SK-N-SH treated with all-trans-retinoic acid at 6 μM for 48 hours (cell line): ENCODE measurements around the gene DCTN2.
"Not testable (repeated sequence)": the region's sequence is repeated elsewhere in the genome, so short reads cannot be mapped to it uniquely, and the experiment has no call there.

Source experiments
- ATAC-seq: fragments of 200-7000 bp; cut with Tn5 transposase; 3 replicates; pipeline ENCODE4 v1.9.1; 2020; ENCODE audit warnings: mild to moderate bottlenecking, moderate library complexity
- ARNTL ChIP-seq: fragments of 450-650 bp; formaldehyde crosslinking; IDR thresholded peaks from 2 replicates; pipeline ENCODE4 v1.5.0; 2020; ENCODE audit warnings: low read depth, mild to moderate bottlenecking, moderate library complexity, borderline replicate concordance
- BACH2 ChIP-seq: fragments of 250-450 bp; sonication (Bioruptor Pico); IDR thresholded peaks from 2 replicates; pipeline ENCODE4 v1.9.0; 2021; ENCODE audit warnings: mild to moderate bottlenecking, borderline replicate concordance
- CREB5 ChIP-seq: fragments of 250-450 bp; sonication (Bioruptor Pico); IDR thresholded peaks from 2 replicates; pipeline ENCODE4 v1.5.1; 2020; ENCODE audit warnings: low read depth, mild to moderate bottlenecking, moderate library complexity
- CSDC2 ChIP-seq: fragments of 250-450 bp; sonication (Bioruptor Pico); IDR thresholded peaks from 2 replicates; pipeline ENCODE4 v1.5.0; 2020; ENCODE audit warnings: mild to moderate bottlenecking, moderate library complexity
- CSRNP3 ChIP-seq: fragments of 250-450 bp; sonication (Bioruptor Pico); IDR thresholded peaks from 2 replicates; pipeline ENCODE4 v1.5.1; 2021; ENCODE audit warnings: mild to moderate bottlenecking, moderate library complexity
- ESRRG ChIP-seq: fragments of 250-450 bp; sonication (Bioruptor Pico); IDR thresholded peaks from 2 replicates; pipeline ENCODE4 v1.6.1; 2021; ENCODE audit warnings: mild to moderate bottlenecking
- ISL1 ChIP-seq: fragments of 250-450 bp; sonication (Bioruptor Pico); IDR thresholded peaks from 2 replicates; pipeline ENCODE4 v2.1.2; 2022; ENCODE audit warnings: mild to moderate bottlenecking, moderate library complexity
- OSR1 ChIP-seq: fragments of 250-450 bp; sonication (Bioruptor Pico); IDR thresholded peaks from 2 replicates; pipeline ENCODE4 v1.8.0; 2022; ENCODE audit warnings: moderate library complexity, mild to moderate bottlenecking, inconsistent platforms
- PATZ1 ChIP-seq: fragments of 250-450 bp; sonication (Bioruptor Pico); IDR thresholded peaks from 2 replicates; pipeline ENCODE4 v1.8.0; 2020; ENCODE audit warnings: mild to moderate bottlenecking, moderate library complexity, borderline replicate concordance
- POU6F1 ChIP-seq: fragments of 250-450 bp; sonication (Bioruptor Pico); IDR thresholded peaks from 2 replicates; pipeline ENCODE4 v1.8.0; 2021; ENCODE audit warnings: low read depth, mild to moderate bottlenecking, moderate library complexity, borderline replicate concordance
- PPARA ChIP-seq: fragments of 250-450 bp; sonication (Bioruptor Pico); IDR thresholded peaks from 2 replicates; pipeline ENCODE4 v1.5.0; 2020; ENCODE audit warnings: mild to moderate bottlenecking, borderline replicate concordance
- RARB ChIP-seq: fragments of 250-450 bp; sonication (Bioruptor Pico); IDR thresholded peaks from 2 replicates; pipeline ENCODE4 v1.8.0; 2021; ENCODE audit warnings: mild to moderate bottlenecking, moderate library complexity
- SNAI2 ChIP-seq: fragments of 250-450 bp; sonication (Bioruptor Pico); IDR thresholded peaks from 2 replicates; pipeline ENCODE4 v1.5.0; 2020; ENCODE audit warnings: mild to moderate bottlenecking, moderate library complexity
- TOX ChIP-seq: fragments of 250-450 bp; sonication (Bioruptor Pico); IDR thresholded peaks from 2 replicates; pipeline ENCODE4 v1.8.0; 2021; ENCODE audit warnings: mild to moderate bottlenecking, moderate library complexity, borderline replicate concordance
- ZC3H10 ChIP-seq: fragments of 250-450 bp; sonication (Bioruptor Pico); IDR thresholded peaks from 2 replicates; pipeline ENCODE4 v1.5.1; 2021; ENCODE audit warnings: mild to moderate bottlenecking, moderate library complexity
- ZFP3 ChIP-seq: fragments of 250-450 bp; sonication (Bioruptor Pico); IDR thresholded peaks from 2 replicates; pipeline ENCODE4 v1.5.0; 2020; ENCODE audit warnings: mild to moderate bottlenecking, moderate library complexity
- ZNF565 ChIP-seq: fragments of 450-650 bp; formaldehyde crosslinking; conservative IDR thresholded peaks from 2 replicates; pipeline ENCODE4 v1.5.0; 2020; ENCODE audit warnings: low read depth, mild to moderate bottlenecking, moderate library complexity
- ZNF70 ChIP-seq: fragments of 450-650 bp; formaldehyde crosslinking; IDR thresholded peaks from 2 replicates; pipeline ENCODE4 v1.5.0; 2020; ENCODE audit warnings: mild to moderate bottlenecking, moderate library complexity
- ZNF8 ChIP-seq: fragments of 450-650 bp; formaldehyde crosslinking; IDR thresholded peaks from 2 replicates; pipeline ENCODE4 v1.5.0; 2020; ENCODE audit warnings: mild to moderate bottlenecking, moderate library complexity

The DCTN2 gene

GRCh38 chr12:57514720-57515407, 32.1 kb downstream of the DCTN2 start (continued):
- TF ChIP-seq POU6F1 (CRISPR knock-in tag) (no peak), CREB5 (CRISPR knock-in tag) (no peak)

GRCh38 chr12:57514246-57514645, 32.7 kb downstream of the DCTN2 start:
- not testable (repeated sequence) for ATAC-seq

- not testable (repeated sequence) for ATAC-seq
Measured at GRCh38 chr12:57513677-57514076, 33.3 kb downstream of the DCTN2 start.

GRCh38 chr12:57513266-57513665, 33.7 kb downstream of the DCTN2 start:
- TF ChIP-seq PPARA (CRISPR knock-in tag) (no peak), SNAI2 (CRISPR knock-in tag) (no peak), ARNTL (CRISPR knock-in tag) (no peak), ZFP3 (CRISPR knock-in tag) (no peak), ZNF565 (CRISPR knock-in tag) (no peak), BACH2 (CRISPR knock-in tag) (no peak), ISL1 (no peak)
- TF ChIP-seq, all 23 proteins: peak for 0
- no peak for ATAC-seq

GRCh38 chr12:57512665-57513064, 34.3 kb downstream of the DCTN2 start:
- ATAC-seq: no peak
- TF ChIP-seq ZNF565 (CRISPR knock-in tag) (no peak), ZFP3 (CRISPR knock-in tag) (no peak), SNAI2 (CRISPR knock-in tag) (no peak)
- TF ChIP-seq, all 23 proteins: peak for 0

- no peak for ATAC-seq
- TF ChIP-seq CREB5 (CRISPR knock-in tag) (no peak), ZFP3 (CRISPR knock-in tag) (no peak), ESRRG (CRISPR knock-in tag) (no peak), POU6F1 (CRISPR knock-in tag) (no peak), ZC3H10 (CRISPR knock-in tag) (no peak), CSRNP3 (CRISPR knock-in tag) (no peak), OSR1 (CRISPR knock-in tag) (no peak), RARB (no peak), PPARA (CRISPR knock-in tag) (no peak), BACH2 (CRISPR knock-in tag) (no peak), CSDC2 (CRISPR knock-in tag) (no peak), TOX (CRISPR knock-in tag) (no peak), ZNF70 (no peak), PATZ1 (CRISPR knock-in tag) (no peak), ZNF8 (CRISPR knock-in tag) (no peak), ARNTL (CRISPR knock-in tag) (no peak)
Measured at GRCh38 chr12:57511588-57512325, 35.2 kb downstream of the DCTN2 start.
